OCI-LY3 (cell line): ENCODE measurements around the gene ANKRD6.

Source experiments
- EZH2phosphoT487 ChIP-seq: fragments of 200-600 bp; shearing (Covaris generic); IDR thresholded peaks from 2 replicates; pipeline ENCODE4 v1.6.1; 2018; ENCODE audit warnings: antibody characterized with exemption, mixed run types, low read depth
- TF ChIP-seq, protein P1 (sequence below): fragments of 200-600, 300-600 bp; sonication (generic); IDR thresholded peaks from 2 replicates; pipeline ENCODE4 v1.5.1; 2014; ENCODE audit warnings: antibody characterized with exemption, low read length, low read depth

DNA sequence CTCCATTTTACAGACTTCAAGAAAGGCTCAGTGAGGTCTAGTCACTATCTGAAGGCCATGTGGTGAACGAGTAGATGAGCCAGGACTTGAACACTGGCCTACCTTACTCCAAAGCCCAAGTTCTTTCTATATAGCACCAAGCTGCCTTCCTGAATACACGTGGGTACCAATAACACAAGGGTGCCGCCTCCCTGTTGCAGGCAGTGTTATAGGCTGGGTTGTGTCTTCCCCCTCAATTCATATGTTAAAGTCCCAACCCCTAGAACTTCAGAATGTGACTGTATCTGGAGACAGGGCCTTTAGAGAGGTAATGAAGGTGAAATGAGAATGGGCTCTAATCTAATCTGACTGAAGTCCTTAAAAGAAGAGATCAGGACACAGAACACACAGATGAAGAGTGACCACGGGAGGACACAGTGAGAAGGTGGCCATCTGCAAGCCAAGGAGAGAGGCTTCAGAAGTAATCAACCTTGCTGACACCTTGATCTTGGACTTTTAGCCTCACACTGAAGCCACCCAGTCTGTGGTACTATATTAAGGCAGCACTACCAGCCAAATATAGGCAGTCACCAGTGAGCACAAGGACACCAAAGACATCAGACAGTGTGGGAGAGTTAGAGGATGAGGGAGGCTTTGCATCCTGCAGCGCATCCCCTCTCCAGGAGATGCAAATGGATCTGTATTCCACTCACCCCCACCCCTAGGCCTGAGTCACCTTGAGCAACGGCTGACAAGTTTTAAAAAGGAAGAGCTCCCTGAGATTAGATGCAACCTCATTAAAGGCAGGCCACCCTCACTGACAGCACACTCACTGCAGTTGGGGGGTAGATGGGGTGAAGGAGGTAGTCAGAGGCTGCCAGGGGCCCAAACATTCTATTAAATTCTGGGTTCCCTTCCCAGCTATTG is 246.5 kb downstream of the ANKRD6 start:
- TF ChIP-seq, protein P1, sequence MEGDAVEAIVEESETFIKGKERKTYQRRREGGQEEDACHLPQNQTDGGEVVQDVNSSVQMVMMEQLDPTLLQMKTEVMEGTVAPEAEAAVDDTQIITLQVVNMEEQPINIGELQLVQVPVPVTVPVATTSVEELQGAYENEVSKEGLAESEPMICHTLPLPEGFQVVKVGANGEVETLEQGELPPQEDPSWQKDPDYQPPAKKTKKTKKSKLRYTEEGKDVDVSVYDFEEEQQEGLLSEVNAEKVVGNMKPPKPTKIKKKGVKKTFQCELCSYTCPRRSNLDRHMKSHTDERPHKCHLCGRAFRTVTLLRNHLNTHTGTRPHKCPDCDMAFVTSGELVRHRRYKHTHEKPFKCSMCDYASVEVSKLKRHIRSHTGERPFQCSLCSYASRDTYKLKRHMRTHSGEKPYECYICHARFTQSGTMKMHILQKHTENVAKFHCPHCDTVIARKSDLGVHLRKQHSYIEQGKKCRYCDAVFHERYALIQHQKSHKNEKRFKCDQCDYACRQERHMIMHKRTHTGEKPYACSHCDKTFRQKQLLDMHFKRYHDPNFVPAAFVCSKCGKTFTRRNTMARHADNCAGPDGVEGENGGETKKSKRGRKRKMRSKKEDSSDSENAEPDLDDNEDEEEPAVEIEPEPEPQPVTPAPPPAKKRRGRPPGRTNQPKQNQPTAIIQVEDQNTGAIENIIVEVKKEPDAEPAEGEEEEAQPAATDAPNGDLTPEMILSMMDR, result no peak
- TF ChIP-seq EZH2phosphoT487, result no peak
